ENCODE data around the gene KCNK2.

- TF ChIP-seq, protein P1, sequence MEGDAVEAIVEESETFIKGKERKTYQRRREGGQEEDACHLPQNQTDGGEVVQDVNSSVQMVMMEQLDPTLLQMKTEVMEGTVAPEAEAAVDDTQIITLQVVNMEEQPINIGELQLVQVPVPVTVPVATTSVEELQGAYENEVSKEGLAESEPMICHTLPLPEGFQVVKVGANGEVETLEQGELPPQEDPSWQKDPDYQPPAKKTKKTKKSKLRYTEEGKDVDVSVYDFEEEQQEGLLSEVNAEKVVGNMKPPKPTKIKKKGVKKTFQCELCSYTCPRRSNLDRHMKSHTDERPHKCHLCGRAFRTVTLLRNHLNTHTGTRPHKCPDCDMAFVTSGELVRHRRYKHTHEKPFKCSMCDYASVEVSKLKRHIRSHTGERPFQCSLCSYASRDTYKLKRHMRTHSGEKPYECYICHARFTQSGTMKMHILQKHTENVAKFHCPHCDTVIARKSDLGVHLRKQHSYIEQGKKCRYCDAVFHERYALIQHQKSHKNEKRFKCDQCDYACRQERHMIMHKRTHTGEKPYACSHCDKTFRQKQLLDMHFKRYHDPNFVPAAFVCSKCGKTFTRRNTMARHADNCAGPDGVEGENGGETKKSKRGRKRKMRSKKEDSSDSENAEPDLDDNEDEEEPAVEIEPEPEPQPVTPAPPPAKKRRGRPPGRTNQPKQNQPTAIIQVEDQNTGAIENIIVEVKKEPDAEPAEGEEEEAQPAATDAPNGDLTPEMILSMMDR (IDR thresholded peaks at IDR 0.05), result no peak
- no peak for TF ChIP-seq POLR2A (IDR thresholded peaks at IDR 0.05)
Measured at GRCh38 chr1:215131291-215131690, 48.8 kb downstream of the KCNK2 start.
